Renal pelvis (tissue), 12 donors: ENCODE results near the gene SVIL. TPM values are rescaled to one million over a fixed set of nuclear protein-coding genes. Genes with fewer than 3 reads are reported as not detected.

Source experiments
- DNase-seq: peaks from one replicate; pipeline ENCODE4 v3.0.0-alpha.2; 2013
- long read RNA-seq, 16 experiments: transcript quantifications; one replicate each; lab custom pipeline, GENCODE V29; 2026
- polyA plus RNA-seq, 3 donors: library from polyadenylated mRNA; unstranded; fragments of 120-200 nt; gene quantifications; one replicate each; pipeline ENCODE4 v1.2.1, GENCODE V29; 2013; ENCODE audit not compliant: insufficient read length in 3 of 3

The SVIL gene, protein sequence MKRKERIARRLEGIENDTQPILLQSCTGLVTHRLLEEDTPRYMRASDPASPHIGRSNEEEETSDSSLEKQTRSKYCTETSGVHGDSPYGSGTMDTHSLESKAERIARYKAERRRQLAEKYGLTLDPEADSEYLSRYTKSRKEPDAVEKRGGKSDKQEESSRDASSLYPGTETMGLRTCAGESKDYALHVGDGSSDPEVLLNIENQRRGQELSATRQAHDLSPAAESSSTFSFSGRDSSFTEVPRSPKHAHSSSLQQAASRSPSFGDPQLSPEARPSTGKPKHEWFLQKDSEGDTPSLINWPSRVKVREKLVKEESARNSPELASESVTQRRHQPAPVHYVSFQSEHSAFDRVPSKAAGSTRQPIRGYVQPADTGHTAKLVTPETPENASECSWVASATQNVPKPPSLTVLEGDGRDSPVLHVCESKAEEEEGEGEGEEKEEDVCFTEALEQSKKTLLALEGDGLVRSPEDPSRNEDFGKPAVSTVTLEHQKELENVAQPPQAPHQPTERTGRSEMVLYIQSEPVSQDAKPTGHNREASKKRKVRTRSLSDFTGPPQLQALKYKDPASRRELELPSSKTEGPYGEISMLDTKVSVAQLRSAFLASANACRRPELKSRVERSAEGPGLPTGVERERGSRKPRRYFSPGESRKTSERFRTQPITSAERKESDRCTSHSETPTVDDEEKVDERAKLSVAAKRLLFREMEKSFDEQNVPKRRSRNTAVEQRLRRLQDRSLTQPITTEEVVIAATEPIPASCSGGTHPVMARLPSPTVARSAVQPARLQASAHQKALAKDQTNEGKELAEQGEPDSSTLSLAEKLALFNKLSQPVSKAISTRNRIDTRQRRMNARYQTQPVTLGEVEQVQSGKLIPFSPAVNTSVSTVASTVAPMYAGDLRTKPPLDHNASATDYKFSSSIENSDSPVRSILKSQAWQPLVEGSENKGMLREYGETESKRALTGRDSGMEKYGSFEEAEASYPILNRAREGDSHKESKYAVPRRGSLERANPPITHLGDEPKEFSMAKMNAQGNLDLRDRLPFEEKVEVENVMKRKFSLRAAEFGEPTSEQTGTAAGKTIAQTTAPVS (N-terminal part only)
- polyA plus RNA-seq: 10 to 100 TPM; 39.5 to 41.3 (median 40.7) TPM
- long read RNA-seq, donor 1: 0 reads
- long read RNA-seq, donor 2: 0 reads
- long read RNA-seq, donor 3: 0 reads
- long read RNA-seq, donor 4, partial matches to known transcripts: 0 of 10 reads
- long read RNA-seq, donor 4, other reads (novel, unspliced or antisense): 10 of 10 reads
- long read RNA-seq, donor 5, partial matches to known transcripts: 12 of 18 reads
- long read RNA-seq, donor 5, other reads (novel, unspliced or antisense): 6 of 18 reads
- long read RNA-seq, donor 6, partial matches to known transcripts: 15 of 15 reads
- long read RNA-seq, donor 6, other reads (novel, unspliced or antisense): 0 of 15 reads
- long read RNA-seq, donor 7, partial matches to known transcripts: 0 of 10 reads
- long read RNA-seq, donor 7, other reads (novel, unspliced or antisense): 10 of 10 reads
- long read RNA-seq, donor 8, partial matches to known transcripts: 0 of 1 reads
- long read RNA-seq, donor 8, other reads (novel, unspliced or antisense): 0 of 1 reads
- long read RNA-seq, donor 9, partial matches to known transcripts: 10 of 32 reads
- long read RNA-seq, donor 9, other reads (novel, unspliced or antisense): 21 of 32 reads
- long read RNA-seq, donor 10, partial matches to known transcripts: 26 of 26 reads
- long read RNA-seq, donor 10, other reads (novel, unspliced or antisense): 0 of 26 reads
- long read RNA-seq, donor 11: 0 reads
- long read RNA-seq, donor 12, partial matches to known transcripts: 51 of 51 reads
- long read RNA-seq, donor 12, other reads (novel, unspliced or antisense): 0 of 51 reads
- long read RNA-seq, donor 13: 0 reads
- long read RNA-seq, donor 14: 0 reads
- long read RNA-seq, donor 15, partial matches to known transcripts: 5 of 55 reads
- long read RNA-seq, donor 15, other reads (novel, unspliced or antisense): 50 of 55 reads
- long read RNA-seq, donor 16: 0 reads

DNA sequence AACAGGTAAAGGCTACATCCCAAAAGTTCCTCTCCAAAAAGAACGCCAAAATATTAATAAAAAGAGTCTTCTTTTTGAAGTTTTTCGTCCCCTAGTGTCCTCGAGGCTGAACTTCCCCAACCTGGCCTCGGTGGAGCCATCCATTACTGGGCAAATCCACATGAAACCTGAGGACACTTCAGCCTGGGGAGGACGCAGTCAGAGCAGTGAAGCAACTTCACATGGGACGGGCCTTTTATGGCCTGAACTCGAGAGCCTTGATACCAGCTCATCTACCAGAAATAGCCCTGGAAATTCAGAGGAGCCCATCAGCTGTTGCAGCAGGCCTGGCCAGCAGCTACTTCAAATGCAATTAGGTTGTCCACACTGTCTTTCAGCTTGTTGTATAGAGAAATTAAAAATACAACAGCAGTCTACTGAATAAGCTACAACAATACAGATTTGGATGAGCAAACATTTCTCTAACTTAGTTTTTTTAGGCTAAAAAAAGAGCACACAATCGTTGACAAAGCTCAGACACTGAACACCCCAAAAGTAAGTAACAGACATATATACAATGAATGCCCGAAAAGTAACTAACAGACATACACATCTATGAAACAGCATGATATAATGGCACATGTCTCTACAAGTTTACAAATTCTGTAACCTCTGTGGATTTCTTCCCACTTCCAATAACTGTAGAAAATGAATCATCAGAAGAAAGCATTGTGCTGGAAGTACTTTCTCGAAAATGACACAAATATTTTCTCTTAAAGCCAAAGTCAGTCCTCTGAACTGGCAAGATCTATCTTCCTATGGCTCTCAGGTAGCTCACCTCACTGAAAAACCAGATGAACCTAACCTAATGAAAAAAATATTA is at the start of gene SVIL:
TSS of gene SVIL (minus strand) at position 208 of the 862 bp plus-strand sequence. CDS start 79,913 bp downstream, outside the sequence.
- DNase-seq: peak; percentile 74

DNA sequence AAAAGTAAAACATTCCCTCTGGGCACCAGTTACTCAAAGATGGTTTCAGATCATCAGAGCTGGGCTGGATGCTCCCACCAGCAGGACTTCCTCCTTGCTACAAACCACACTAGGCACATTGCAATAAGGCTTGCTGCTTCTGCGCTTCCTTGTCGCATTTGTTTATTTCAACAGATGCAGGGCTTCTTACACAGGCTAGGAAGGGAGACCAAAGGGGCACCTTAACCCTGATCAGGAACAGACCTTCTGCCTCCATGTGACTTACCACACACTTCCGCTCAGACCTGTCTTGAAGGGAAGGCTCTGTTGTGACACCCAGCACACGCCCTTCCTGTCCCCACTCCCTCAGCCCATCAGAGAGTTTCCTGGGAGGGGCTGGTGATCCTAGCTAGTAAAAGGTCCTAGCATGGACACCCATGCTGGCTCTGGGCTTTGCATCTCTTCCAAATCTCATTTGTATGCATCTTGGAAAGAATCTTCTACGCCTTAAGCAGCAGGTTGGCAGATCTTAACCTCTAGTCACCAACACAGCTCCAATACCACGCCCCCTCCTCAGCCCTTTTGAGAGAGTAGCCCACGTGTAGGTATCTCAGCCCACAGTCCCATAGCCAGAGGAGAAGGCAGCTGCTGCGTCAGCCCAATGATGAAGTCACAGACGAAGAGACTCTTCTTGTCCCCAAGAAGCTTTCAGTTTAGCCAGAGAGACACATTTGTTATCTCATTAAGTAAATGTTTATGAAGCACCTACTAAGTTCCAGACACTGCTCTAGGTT is 47.1 kb upstream of the SVIL start:
- DNase-seq: no peak

DNA sequence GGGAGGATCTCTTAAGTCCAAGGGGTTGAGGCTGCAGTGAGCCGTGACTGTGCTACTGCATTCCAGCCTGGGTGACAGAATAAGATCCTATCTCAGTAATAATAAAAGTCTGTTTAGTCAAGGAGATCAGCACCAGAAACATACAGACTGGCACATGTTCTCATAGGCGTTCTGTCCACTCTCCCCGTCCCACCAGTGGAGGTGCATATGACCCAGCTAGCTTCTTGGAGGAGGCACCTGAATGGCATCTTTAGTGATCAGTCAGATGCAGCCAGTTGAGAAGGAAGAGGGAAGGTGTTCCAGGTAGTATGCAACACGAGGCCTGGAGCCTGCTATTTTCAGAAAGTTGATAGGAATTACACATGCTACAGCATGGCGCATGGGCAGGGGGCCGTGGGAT is 45.3 kb upstream of the SVIL start:
- DNase-seq: no peak

DNA sequence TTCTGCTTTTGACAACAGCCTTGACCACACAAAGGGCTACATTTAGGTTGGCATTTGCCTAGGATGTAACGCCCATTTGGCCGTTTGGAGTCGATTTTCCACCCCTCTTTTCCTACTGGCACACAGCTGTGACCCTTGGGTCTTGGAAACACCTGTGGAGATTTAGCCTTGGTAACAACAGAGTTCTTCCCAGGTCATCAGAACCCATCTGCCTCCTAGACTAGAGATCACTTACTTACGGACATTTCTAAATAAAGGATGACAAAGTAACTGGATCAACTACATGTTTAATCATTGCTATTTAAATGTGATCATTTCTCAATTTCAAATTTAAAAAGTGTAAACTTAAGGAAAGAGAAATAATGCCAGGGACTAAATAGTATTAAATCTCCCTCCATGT is 42.0 kb upstream of the SVIL start:
- DNase-seq: no peak

DNA sequence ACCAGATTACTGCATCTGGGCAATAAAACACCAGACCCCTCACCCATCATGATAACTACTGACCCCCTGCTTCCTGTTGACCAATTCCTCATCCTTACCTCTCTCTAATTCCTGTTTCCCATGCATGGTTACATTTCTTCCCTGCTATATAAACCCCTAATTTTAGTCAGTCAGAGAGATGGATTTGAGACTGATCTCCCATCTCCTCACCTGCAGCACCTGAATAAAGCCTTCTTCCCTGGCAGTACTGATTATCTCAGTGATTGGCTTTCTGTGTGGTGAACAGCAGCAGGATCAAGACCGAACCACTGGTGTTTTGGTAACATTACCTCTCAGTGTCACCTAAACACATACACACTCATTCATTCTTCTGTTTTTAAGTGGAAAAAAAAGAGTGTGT is 41.2 kb upstream of the SVIL start:
- DNase-seq: no peak

DNA sequence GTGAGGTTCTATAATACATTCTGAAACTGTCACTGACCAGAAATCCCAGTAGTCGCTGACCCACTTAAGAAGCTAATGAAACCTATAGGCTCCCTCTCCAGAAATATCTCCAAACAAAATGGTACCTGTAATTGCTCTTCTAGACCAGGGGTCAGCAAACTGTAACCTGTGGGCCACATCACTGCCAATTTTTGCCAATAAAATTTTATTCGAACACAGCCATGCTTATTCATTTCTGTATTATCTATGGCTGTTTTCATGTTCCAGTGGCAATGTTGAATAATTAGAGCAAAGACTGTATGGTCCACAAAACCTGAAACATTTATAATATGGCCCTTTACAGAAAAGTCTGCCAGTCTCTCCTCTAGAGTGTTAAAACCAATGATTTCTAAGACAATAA is 37.2 kb upstream of the SVIL start:
- no peak for DNase-seq

DNA sequence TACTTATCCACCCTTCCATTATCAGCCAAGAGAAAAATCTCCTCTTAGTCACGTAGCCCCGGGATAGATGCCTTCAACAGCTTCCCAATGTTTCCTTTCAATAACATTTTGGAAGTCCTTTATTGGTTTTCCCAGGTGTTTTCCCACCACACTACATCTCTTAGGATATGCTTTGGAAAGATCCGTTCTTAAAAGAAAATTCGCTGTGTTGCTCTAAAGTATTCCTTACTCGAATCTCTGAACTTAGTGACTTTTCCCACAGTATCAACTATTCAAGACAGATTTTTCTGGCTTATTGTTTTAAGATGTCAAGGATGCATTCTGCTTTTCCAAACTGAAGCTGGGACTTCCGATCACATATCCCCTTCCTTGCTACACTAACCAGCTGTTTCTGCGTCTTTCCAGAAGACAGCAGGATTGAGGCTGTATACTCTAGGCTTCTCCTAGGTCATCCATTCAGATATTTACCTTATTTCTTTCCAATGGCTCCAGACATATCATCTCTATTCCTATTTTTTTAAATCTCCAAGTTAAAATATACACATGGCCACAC is 36.5 kb upstream of the SVIL start:
- no peak for DNase-seq

DNA sequence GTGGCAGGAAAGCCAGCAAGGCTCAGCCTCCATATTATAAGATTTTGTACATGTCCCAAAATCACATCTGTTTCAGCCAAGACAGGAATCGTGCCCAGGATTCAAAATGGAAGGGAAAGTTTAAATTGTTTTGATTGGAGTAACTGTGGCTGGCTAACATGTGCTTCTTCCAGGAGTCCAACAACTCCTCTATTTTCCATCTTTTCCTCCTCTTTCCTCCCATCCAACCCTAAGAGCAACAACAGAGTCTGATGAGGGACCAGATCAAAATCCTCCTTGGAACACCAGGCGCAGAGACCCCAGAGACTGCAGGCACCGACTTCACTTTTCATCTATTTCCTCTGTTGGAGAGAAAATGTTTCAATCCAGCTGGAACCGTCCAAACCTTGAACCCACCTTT is 36.0 kb upstream of the SVIL start:
- no peak for DNase-seq

DNA sequence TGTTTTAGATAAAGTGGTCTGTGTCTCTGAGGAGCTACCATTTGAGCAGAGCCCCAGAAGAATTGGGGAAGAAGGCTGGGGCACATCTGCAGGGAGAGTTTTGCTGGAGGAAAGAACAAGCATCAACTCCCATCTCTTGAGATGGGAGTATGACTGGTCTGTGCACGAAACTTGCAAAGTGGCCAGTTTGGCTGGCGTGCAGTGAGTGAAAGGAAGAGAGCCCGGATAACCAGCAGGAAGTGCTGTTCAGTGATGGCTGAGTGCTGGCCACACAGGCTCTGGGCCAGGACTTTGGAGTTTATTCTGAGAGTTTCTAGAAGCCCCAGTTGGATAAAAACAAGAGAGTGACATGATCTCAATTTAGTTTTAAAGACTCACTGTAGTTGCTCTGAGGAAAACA is 34.4 kb upstream of the SVIL start:
- DNase-seq: no peak

DNA sequence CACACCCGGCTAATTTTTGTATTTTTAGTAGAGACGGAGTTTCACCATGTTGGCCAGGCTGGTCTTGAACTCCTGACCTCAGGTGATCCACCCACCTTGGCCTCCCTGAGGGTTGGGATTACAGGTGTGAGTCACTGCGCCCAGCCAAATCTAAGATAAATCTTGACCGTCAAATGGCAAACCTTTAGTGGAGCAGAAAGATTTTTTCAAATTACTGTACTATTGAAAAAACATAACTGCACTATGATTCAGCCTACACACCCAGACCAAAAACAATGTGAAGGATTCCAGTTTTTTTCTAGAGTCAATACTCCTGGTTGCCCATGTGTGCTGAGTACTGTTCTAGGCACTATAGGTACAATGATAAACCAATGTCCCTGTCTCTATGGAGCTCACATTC is 33.9 kb upstream of the SVIL start:
- no peak for DNase-seq

DNA sequence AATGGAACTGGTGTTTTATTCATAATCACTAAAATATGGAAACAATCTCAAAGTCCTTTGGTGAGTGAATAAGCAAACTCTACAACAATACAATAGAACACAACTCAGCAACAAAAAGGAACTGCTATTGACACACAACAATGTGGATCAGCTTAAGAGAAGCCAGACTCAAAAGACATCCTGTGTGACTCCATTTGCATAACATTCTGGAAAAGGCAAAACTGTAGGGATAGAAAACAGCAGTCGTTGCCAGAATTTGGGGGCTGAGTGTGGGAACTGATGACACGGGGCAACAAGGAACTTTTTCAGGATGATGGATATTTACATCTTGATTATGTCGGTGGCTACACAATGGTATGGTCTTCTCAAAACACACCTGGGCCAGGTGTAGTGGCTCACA is 32.4 kb upstream of the SVIL start:
- DNase-seq: no peak

DNA sequence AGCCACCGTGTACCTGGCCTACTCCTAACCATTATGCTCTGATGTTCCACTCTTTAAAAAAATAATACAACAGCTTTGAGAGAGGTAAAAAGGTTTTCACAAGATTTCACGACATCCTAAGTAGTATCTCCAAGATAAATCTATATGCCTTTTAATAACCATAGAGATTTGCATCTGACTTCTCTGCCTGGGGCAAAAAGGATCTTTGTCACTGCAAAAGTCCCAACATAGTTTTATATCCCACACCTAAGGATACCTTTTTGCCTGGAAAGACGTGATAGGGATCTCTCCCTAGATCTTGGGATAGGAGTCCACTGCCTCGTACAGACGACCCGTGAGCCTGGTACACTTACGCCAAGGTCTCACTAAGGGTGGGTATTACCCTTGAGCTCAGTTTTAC is 31.4 kb upstream of the SVIL start:
- DNase-seq: no peak

DNA sequence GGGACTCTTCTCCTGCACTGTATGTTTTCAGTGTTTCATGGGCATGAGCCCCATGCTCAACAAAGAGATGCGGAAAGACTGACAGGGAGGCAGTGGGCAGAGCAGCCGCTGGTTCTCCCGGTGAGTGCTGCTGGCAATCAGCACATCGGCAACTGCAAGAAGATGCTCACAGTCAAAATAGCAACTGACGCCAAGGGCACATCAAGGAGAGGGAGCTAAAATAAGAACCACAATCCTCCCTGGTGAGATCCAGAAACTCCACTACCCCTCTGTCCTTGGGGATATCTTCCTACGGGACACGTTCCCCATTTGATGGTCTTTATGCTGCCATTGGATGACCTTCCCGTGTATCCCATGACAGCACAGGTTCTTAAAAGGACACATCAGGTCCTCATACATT is 28.9 kb upstream of the SVIL start:
- DNase-seq: no peak

DNA sequence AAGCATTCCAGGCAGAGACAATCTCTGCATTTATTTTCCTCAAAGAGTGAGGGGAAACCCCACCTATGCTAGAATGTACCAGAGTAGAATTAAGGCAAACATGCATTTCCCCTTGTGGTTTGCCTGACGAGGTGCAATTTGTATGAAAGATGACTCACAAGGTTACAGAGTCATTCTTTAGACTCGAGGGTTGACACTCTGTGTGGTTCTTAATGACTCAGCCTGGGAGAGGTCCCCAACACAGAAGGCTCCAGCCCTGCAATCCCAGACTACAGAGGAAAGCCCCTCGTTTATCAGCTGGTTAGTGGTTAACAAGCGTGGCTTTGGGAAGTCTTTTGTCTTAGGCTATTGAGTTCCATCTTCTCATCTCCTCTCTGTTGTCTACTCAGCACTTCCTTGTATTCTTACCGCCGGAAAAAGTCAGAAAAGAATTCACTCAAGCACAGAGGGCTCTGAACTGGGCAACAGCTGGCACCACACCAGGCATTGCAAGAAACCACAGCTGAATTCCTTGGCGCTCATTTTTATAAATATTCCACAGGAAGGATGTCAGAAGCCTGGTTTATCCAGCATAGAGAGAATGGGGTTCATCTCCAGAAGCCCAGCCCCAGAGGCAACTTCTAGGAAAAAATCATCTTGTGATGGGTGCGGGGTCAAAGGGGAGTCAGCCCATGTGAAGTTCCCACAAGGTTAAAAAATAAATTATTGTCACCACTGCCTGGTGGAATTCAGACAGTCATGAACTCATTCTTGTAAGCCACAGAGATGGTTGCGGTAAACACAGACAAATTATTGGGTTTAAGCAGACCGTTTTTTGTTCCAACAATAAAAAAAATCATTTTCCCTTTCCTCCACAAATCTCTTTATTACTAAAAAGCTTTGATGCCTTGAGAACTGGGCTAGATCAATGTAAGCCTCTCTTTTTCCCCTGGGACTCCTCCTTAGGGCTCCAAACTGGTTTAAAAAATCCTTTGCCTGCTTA is 24.5 kb upstream of the SVIL start:
- no peak for DNase-seq

DNA sequence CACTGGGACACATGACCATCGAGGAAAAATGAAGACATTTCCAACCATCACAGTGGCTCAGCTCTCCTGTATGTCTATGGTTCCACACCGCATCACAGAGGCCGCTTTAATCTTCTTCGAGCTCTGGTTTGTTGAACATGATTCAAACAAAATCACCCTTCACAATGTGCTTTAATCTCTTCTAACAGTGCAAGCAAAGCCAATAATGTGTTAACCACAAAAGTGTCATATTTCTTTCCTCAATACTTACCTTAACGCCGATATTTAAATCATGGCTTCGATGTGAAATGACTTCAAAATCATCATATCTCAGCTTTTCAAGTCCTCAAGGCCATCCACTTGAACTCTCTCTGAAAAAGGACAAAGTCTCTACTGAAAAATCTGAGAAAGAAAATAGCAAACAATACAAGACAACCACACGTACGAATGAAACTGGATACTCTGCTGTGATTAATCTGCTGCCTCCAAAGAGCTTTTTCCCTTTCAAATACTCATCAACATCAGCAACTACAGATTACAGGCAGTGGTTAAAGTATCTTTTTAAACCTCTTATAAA is 23.0 kb upstream of the SVIL start:
- DNase-seq: no peak

DNA sequence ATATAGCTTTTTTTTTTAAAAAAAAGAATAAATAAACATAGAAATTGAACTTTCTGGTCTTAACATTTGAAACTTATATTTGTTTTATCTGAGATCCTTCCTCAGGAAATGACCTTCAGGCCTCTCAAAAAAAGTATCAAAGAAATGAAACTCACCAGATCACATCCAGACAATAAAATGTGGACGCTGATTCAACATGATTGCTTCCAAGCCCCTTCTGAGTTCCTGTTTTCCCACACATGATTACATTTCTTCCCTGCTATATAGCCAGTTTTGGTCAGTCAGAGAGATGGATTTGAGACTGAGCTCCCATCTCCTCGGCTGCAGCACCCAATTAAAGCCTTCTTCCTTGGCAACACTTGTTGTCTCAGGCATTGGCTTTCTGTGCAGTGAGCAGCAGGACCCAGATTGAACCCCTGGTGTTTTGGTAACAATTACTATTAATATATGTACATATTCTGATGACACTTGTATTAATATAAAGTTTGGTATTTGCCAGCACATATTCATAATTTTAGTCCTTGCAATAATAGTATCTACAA is 21.8 kb upstream of the SVIL start:
- no peak for DNase-seq
